NCI-H1930 (cell line): ENCODE data around the gene RGS3.

ENCODE experiments used
- DNase-seq, 2 experiments: peaks; one replicate each; lab custom pipeline; 2025; lab: John Stamatoyannopoulos, UW

RGS3 gene

GRCh38 chr9:113530022-113530635, 66.6 kb downstream of the RGS3 start:
- DNase-seq: no peak

- no peak for DNase-seq
Measured at GRCh38 chr9:113530942-113531341, 67.4 kb downstream of the RGS3 start.

DNA sequence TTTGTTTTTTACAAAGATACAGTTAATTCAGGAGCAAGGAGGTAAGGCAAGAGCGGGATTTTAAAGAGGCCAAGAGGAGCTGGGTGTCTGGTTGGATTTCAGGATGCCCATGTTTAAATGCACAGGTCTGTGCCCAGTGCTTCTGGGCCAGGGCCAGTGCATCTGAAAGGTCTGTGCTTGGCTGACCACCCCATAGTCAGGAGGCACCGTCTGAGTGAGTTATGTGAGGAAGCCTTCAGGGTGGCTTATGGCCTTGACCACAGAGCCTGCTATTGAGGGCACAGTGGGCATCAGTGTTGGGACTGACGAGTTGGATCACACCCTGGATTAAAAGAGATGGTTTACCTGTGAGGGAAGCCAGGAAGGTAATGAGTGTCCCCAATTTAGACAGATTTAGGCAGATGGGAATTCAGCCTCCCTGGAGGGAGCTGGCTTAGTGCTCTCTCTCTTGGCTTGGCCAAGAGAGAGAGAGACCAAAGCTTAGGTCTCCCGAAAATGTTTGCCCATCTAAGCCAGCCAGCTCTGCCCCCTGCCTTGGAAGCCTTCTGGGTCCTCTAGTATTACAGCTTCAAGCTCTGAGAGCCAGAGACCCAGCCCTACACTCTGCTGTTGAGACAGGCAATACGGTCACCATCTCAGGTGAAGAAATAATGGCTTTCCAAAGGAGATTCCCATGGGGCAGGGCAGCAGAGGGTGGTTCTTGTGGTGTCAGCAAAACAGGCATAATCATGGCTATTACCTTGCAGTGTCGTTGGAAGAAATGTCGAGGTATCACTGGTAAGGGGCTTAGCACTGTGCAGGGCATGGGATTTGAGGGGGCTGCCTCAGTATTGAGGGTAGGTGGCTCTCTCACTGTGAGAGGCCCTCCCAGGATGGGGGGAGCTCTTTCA, 68.6 kb downstream of the RGS3 start:
- no peak for DNase-seq

DNA sequence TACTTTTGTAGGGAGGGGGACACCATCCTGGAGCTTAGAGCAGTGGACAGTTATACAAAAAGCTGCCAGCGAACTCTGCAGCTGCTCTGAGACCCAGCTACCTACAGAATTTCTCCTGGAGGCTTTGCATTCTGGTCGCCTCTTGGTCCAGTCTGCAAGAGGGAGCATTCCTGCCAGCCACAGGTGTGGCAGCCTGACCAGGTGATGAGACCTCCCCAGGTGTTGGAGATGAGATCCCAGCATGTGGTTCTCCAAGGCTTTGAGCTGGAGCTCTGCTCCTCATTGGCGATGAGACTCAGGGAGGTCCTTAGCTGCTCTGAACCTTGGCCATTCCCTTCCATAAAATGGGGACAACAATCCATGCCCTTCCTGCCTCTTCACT, 69.3 kb downstream of the RGS3 start:
- no peak for DNase-seq

DNA sequence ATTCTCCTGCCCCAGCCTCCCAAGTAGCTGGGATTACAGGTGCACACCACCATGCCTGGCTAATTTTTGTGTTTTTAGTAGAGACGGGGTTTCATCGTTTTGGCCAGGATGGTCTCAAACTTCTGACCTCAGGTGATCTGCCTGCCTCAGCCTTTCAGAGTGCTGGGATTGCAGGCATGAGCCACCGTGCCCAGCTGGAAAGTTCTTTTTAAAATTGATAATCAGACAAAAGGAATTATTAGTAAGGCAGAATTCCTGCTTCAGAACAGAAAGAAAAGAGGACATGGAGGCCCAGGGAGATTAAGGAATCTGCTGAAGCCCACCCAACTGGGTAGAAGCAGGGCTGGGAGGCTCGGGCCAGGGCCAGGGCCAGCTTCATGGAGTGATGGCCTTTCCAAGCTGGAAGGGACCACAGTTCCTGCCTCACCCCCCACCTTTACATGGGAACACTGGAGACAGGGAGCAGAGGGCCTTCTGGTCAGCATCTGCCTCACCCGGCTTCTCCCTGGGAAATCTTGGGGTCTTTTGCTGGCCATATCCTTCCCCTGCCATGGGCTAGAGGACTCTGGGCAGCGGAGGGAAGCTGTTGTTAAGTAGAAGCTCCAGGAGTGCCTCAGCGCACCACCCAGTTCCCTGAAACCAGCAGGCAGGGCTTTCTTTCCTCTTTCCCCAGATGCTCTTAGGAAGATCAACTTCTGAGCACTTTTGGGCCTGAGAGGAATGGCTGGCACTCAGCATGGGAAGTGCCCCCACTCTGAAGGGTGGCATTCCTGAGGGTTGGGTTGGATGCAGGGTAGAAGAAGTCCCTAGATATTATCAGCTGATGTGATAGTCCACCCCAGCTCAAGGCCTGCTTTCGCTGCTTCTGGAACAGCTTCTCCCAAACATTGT, 70.1 kb downstream of the RGS3 start:
- DNase-seq: no peak

DNA sequence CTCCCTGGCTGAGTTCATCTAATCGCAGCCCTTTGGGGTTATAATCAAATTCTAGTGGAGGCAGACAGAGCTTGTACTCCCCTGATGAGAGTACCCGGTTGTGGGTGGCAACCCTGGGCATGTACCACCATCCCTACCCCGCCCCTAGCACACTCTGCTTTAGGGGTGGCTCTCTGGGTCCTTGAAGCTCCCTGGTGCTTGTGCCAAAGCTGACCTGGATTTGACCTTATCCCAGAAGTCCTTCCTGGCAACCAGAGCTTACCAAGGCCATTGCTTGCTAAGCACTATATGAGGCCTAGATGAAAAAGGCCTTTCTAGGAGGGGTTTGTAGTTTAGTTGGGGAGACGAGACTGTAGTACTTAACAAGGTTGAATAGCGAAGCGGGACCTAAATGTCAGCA, 72.2 kb downstream of the RGS3 start:
- no peak for DNase-seq

GRCh38 chr9:113536166-113536482, 72.6 kb downstream of the RGS3 start:
- no peak for DNase-seq

DNA sequence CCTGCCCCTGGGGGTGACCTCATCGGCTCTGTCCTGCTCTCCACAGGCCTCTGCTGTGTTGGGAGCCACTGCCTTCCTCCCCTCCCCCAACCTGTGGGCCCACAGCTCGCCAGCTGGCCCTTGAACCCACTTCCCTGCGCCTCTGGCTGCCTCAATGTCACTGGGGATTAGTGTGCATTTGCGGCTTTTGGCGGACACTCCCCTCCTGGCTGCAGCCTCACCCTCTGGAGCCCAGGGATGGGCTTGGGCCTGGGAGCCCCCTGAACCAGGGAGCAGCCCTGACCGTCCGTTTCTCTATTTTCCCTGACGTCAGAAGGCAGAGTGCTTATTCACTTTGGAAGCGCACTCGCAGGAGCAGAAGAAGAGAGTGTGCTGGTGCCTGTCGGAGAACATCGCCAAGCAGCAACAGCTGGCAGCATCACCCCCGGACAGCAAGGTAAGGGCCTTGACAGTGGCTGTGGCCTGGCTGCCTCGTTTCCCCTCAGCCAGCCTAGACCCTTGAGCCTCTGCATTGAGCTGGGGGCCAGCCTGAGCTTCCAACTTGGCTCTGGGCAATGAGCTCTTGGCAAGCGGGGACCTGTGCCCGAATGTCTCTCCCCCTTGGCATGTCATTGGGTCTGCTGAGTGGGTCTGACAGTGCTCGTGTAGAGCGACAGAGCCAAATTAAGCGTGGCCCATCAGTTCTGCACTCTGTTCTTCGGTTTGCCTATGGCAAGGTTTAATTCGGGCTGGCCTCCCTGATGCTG, 73.1 kb downstream of the RGS3 start:
- no peak for DNase-seq

GRCh38 chr9:113537229-113537810, 73.8 kb downstream of the RGS3 start:
- no peak for DNase-seq

- no peak for DNase-seq
Measured at GRCh38 chr9:113538131-113538530, 74.6 kb downstream of the RGS3 start.

DNA sequence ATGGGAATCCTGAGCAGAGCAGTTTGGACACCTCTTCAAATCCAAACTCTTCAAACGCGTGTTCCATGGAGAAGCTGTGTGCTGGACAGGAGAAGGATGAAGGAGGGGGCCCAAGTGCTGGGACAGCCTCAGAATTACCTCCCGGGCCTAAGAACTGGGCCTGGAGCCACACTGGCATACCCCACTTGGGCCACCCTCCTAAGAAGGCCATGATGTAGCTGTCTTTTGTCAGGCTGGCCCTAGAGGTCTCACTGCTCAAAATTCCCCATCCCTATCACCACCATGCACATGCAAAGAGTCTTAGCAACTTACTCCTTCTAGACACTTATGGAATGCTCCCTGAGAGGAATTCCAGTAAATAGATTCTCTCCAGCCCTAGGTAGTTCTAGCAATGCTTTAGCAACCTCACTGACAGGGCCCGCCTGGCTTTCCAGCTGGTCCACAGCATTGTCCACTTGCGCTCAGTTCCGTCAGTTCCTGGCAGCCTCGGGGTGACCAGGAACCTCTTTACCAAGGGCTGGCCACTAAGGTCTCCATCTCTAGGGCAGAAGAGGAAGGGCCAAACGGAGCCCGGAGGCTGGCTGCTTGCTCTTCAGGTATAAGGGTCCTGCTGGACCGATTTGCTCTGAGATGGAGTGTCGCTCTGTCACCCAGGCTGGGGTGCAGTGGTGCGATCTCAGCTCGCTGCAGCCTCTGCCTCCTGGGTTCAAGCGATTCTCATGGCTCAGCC, 75.3 kb downstream of the RGS3 start:
- DNase-seq: no peak

GRCh38 chr9:113540466-113540865, 76.9 kb downstream of the RGS3 start:
- no peak for DNase-seq

DNA sequence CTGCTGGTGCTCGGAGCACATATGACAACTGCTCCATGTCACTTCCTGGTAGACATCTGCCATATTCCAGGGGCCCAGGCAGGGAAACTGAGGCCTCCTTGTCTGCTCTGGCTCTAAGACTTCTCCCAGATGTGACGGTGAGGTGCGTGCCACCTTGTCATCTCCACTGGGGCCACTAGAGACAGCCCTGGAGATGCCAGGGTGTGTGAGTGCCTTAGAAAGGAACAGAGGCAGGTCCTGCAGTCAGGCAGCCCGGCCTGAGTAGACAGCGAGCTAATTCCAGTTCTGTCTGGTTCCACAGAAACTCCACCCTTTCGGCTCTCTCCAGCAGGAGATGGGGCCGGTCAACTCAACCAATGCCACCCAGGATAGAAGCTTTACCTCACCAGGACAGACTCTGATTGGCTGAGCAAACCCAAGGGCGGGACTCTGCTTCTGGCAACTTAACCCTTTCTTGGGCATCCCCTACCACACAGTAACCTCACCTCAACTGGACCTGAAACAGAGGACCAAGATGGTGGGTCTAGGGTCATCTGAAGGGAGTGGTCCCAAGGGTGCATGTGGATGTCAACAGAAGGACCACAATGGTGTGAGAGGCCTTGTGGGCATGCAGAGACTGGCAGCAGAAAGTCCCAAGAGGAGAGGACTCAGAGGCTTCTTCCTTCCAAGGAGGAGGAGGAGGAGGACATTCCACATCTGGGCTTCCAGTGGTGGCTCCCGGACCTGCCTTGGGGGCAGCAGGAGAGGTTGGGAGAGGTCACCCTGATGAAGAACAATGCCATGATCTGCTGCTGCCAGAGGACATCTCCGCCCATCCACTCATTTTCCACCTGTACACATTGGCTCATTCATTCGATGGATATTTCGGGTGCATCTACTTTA, 77.7 kb downstream of the RGS3 start:
- DNase-seq: no peak

DNA sequence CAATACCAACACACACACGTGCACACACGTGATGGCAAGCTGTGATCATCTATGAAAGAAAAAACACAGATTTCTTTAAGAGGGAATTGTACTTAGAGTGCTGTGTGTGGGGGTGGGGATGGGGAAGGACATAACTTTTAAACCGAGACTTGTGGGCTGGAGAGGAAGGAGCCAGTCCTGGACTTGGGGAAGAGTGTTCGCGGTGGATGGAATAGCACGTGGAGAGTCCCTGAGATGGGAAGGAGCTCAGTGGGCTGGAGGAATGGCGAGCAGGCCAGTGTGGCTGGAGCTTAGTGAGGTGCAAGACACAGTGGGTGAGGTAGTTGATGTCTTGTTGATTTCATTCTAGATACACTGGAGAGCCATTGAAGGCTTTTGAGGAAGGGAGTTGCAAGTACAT, 78.5 kb downstream of the RGS3 start:
- DNase-seq: no peak

DNA sequence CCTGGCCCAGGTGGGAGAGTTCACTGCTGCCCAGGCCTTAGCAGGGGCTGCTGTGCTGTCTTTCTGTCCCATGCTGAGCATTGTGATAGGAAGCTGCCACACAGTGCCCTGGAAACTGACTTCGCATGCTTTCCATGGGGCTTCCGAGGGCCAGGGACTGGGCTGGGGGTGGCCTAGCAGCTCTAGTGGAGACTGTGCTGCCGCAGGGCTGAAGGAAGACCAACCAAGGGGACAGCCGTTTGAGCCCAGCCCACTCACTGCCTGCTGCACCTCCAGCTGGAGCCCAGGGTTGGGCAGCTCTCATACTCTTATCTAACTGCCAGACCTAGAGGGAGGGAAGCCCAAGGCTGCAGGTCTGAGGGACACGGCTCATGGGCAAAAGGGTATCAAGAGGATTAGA, 79.2 kb downstream of the RGS3 start:
- DNase-seq: no peak

- DNase-seq: no peak
Measured at GRCh38 chr9:113543296-113543981, 79.9 kb downstream of the RGS3 start.

GRCh38 chr9:113543982-113544303, 80.4 kb downstream of the RGS3 start:
- DNase-seq: no peak

GRCh38 chr9:113545068-113545467, 81.5 kb downstream of the RGS3 start:
- no peak for DNase-seq

DNA sequence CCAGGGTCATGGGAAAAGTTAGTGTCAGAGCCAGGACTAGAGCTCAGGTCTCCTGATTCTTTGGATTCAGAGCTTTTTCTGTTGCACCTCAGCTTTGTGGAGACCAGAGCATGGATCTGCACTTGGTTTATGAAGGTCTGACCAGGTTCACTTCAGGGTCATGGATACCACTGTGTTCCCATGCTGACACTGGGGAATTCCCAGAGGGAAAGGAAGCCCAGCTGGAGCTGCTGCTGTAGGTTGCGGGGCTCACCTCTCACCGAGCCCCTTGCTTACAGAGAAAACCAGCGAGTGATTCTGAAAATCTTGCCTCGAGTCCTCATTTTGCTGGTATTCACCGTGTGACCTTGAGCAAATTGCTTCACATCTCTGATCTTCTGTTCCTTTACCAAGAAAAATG, 83.0 kb downstream of the RGS3 start:
- no peak for DNase-seq

- no peak for DNase-seq
Measured at GRCh38 chr9:113547501-113547900, 84.0 kb downstream of the RGS3 start.
